Thyroid gland (tissue), 4 donors: ENCODE measurements around the gene UNC119. TPM values are rescaled to one million over a fixed set of nuclear protein-coding genes. Genes with fewer than 3 reads are reported as not detected.
"Not testable (repeated sequence)": the region's sequence is repeated elsewhere in the genome, so short reads cannot be mapped to it uniquely, and the experiment has no call there.

Experiments used
- DNase-seq, 2 donors: peaks; one replicate each; pipeline ENCODE4 v3.0.0-alpha.2; 2019
- H3K27ac ChIP-seq, 3 donors: fragments of 200-600 bp; sonication (generic); 1 replicate in 2 of 3; 2 replicates in 1 of 3; pipeline ENCODE4 v1.5.1; 2016 to 2019; ENCODE audit warnings: mild to moderate bottlenecking in 1 of 3, moderate library complexity in 1 of 3
- H3K27me3 ChIP-seq: fragments of 200-600 bp; sonication (generic); one replicate; pipeline ENCODE4 v1.5.1; 2019
- H3K36me3 ChIP-seq, 2 donors: fragments of 200-600 bp; sonication (generic); one replicate each; pipeline ENCODE4 v1.5.1; 2016 to 2019
- H3K4me1 ChIP-seq, 2 donors: fragments of 200-600 bp; sonication (generic); one replicate each; pipeline ENCODE4 v1.5.1; 2017 to 2019
- H3K4me3 ChIP-seq, 3 donors: fragments of 200-600 bp; sonication (generic); replicated peaks in 1 of 3; 1 replicate in 2 of 3; 2 replicates in 1 of 3; pipeline ENCODE4 v1.5.1; 2016; ENCODE audit warnings: mild to moderate bottlenecking in 1 of 3
- H3K9me3 ChIP-seq: fragments of 200-600 bp; sonication (generic); one replicate; pipeline ENCODE4 v1.5.1; 2017
- CTCF ChIP-seq, 6 experiments: fragments of 200-600 bp in 3 of 6; fragments of 450-650 bp in 3 of 6; sonication (generic) in 3 of 6; IDR thresholded peaks; one replicate each; pipeline ENCODE4 v1.5.1; 2016 to 2019; ENCODE audit warnings: antibody characterized with exemption in 6 of 6, mild to moderate bottlenecking in 2 of 6, inconsistent platforms in 1 of 6, moderate library complexity in 1 of 6
- POLR2A ChIP-seq, 2 donors: fragments of 450-650 bp; IDR thresholded peaks; one replicate each; pipeline ENCODE4 v1.6.1; 2017; ENCODE audit warnings: antibody characterized with exemption in 2 of 2, mild to moderate bottlenecking in 2 of 2, moderate library complexity in 1 of 2
- WGBS, 2 donors: methylation state at CpG; one replicate each; pipeline ENCODE4 v1.1.5; 2017; 5-methylcytosine and 5-hydroxymethylcytosine counted together
- intact Hi-C: fragments of 100-400 bp; cut with DNase I; formaldehyde crosslinking; loops from one replicate; pipeline ENCODE4 v1.15.1; 2023
- total RNA-seq, 4 donors: library from RNA; depleted of rRNA; stranded (reverse); fragments of >200 nt; gene quantifications; one replicate each; pipeline ENCODE4 v1.2.3, GENCODE V29; 2016

The UNC119 gene
- total RNA-seq, 4 donors from 2014 or later, result 29.8 to 43.9 (median 36.0) TPM

- Histone ChIP-seq H3K36me3 (no peaks in the 10 kb centered on the region), H3K27ac (peak overlapping the region; percentile 90 to 95 (median 94)), H3K27me3 (no peaks in the 10 kb centered on the region), H3K4me1 (peaks cover 53 to 76% of the 10 kb centered on the region in 2 donors), H3K9me3 (no peaks in the 10 kb centered on the region), H3K4me3 (no peak overlapping the region)
- 72 to 80% methylated on average over 5 to 12 of the region's 15 CpGs for WGBS, 2 donors
- intact Hi-C loops, result no loop called here
- peak; percentile 41 to 43 for DNase-seq
- no peak for TF ChIP-seq CTCF (IDR thresholded peaks at IDR 0.05)
- no peak for TF ChIP-seq POLR2A (IDR thresholded peaks at IDR 0.05)
These were observed 28.5 kb downstream of the UNC119 start for GRCh38 chr17:28523876-28524275.

GRCh38 chr17:28523186-28523585 lies 29.2 kb downstream of the UNC119 start:
- no peaks in the 10 kb centered on the region for H3K36me3 ChIP-seq
- peak; percentile 49 to 59 for DNase-seq
- peaks cover 53 to 74% of the 10 kb centered on the region in 2 donors for H3K4me1 ChIP-seq
- intact Hi-C loops, result no loop called here
- WGBS, 2 donors, result 72% methylated on average over 3 of the region's 6 CpGs; no CpG with 5 or more reads in 1 of the 2 donors
- no peak overlapping the region for H3K4me3 ChIP-seq
- H3K9me3 ChIP-seq, result no peaks in the 10 kb centered on the region
- TF ChIP-seq POLR2A (IDR thresholded peaks at IDR 0.05) (no peak), CTCF (IDR thresholded peaks at IDR 0.05) (no peak)
- H3K27me3 ChIP-seq, result no peaks in the 10 kb centered on the region
- H3K27ac ChIP-seq, result peak overlapping the region; percentile 61 to 95 (median 90)

- H3K36me3 ChIP-seq, H3K4me3 ChIP-seq, intact Hi-C loops, H3K9me3 ChIP-seq, H3K27me3 ChIP-seq: not testable (repeated sequence)
- Histone ChIP-seq H3K4me1 (peaks cover 46 to 65% of the 10 kb centered on the region in 2 donors), H3K27ac (peak overlapping the region; percentile 52 to 95 (median 90))
- peak; percentile 54 to 67 for DNase-seq
- 34 to 41% methylated on average over 4 of the region's 4 CpGs for WGBS, 2 donors
These were observed 30.1 kb downstream of the UNC119 start for GRCh38 chr17:28522281-28522680.

GRCh38 chr17:28521311-28522085 lies 30.9 kb downstream of the UNC119 start:
- DNase-seq, result peak; percentile 70 to 80
- Histone ChIP-seq H3K27me3 (no peaks in the 10 kb centered on the region), H3K9me3 (no peaks in the 10 kb centered on the region), H3K27ac (peak overlapping the region; percentile 52 to 95 (median 90)), H3K36me3 (no peaks in the 10 kb centered on the region), H3K4me3 (no peak overlapping the region), H3K4me1 (peaks cover 45 to 61% of the 10 kb centered on the region in 2 donors)
- TF ChIP-seq CTCF (IDR thresholded peaks at IDR 0.05) (no peak), POLR2A (IDR thresholded peaks at IDR 0.05) (no peak)
- intact Hi-C loops, result no loop called here
- 36 to 40% methylated on average over 6 to 8 of the region's 21 CpGs for WGBS, 2 donors

GRCh38 chr17:28520687-28521086 lies 31.7 kb downstream of the UNC119 start:
- Histone ChIP-seq H3K27ac (peak overlapping the region; percentile 52 to 95 (median 90)), H3K36me3 (no peaks in the 10 kb centered on the region), H3K9me3 (no peaks in the 10 kb centered on the region), H3K4me1 (peaks cover 43 to 54% of the 10 kb centered on the region in 2 donors), H3K27me3 (no peaks in the 10 kb centered on the region), H3K4me3 (no peak overlapping the region)
- DNase-seq, result no peak
- intact Hi-C loops, result no loop called here
- TF ChIP-seq POLR2A (IDR thresholded peaks at IDR 0.05) (no peak), CTCF (IDR thresholded peaks at IDR 0.05) (no peak)
- WGBS, 2 donors, result 54 to 63% methylated on average over 2 to 4 of the region's 6 CpGs
